Prostate gland (tissue), 2 donors: Measurements from ENCODE around the gene ULK4. TPM values are rescaled to one million over a fixed set of nuclear protein-coding genes. Genes with fewer than 3 reads are reported as not detected.

Experiments used
- DNase-seq: peaks from one replicate; pipeline ENCODE4 v3.0.0-alpha.2; 2019; ENCODE audit warnings: low spot score
- H3K27ac ChIP-seq, 2 donors: fragments of 200-600 bp; sonication (generic); 2 replicates each; pipeline ENCODE4 v1.5.1; 2017 to 2019
- H3K27me3 ChIP-seq: fragments of 200-600 bp; sonication (generic); replicated peaks from 2 replicates; pipeline ENCODE4 v1.5.1; 2019; ENCODE audit not compliant: insufficient read depth
- H3K36me3 ChIP-seq, 2 donors: fragments of 200-600 bp; sonication (generic); 1 replicate in 1 of 2; 2 replicates in 1 of 2; pipeline versions ENCODE4 v1.5.1 to v1.8.1; 2017 to 2019
- H3K4me1 ChIP-seq: fragments of 200-600 bp; sonication (generic); replicated peaks from 2 replicates; pipeline ENCODE4 v1.5.1; 2019
- H3K4me3 ChIP-seq, 2 donors: fragments of 200-600 bp; sonication (generic); 2 replicates each; pipeline ENCODE4 v1.5.1; 2017 to 2019
- H3K9me3 ChIP-seq: fragments of 200-600 bp; sonication (generic); 2 replicates; pipeline ENCODE4 v1.5.1; 2017
- POLR2A ChIP-seq: fragments of 450-650 bp; IDR thresholded peaks from one replicate; pipeline ENCODE4 v1.6.1; 2016; ENCODE audit warnings: antibody characterized with exemption, mild to moderate bottlenecking
- POLR2AphosphoS5 ChIP-seq: sonication (generic); formaldehyde crosslinking; IDR thresholded peaks from one replicate; pipeline ENCODE4 v1.6.1; 2017; ENCODE audit warnings: antibody characterized with exemption
- WGBS: methylation state at CpG from one replicate; pipeline ENCODE4 v1.1.5; 2018; 5-methylcytosine and 5-hydroxymethylcytosine counted together
- intact Hi-C: fragments of 100-400 bp; cut with DNase I; formaldehyde crosslinking; loops from one replicate; pipeline ENCODE4 v1.14.2; 2022
- total RNA-seq, 2 donors: library from RNA; depleted of rRNA; stranded (reverse); fragments of >200 nt; gene quantifications; one replicate each; pipeline ENCODE4 v1.1.0, GENCODE V29; 2016
- TF ChIP-seq, protein P1 (sequence below), 4 experiments: fragments of 200-600 bp in 2 of 4; fragments of 450-650 bp in 2 of 4; sonication (generic) in 2 of 4; IDR thresholded peaks; 1 replicate in 3 of 4; 2 replicates in 1 of 4; pipeline ENCODE4 v1.5.1; 2016 to 2019; ENCODE audit warnings: antibody characterized with exemption in 4 of 4, mild to moderate bottlenecking in 2 of 4, moderate library complexity in 2 of 4

The ULK4 gene
- total RNA-seq, 2 donors from 2014 or later = 23.1 to 33.7 TPM

DNA sequence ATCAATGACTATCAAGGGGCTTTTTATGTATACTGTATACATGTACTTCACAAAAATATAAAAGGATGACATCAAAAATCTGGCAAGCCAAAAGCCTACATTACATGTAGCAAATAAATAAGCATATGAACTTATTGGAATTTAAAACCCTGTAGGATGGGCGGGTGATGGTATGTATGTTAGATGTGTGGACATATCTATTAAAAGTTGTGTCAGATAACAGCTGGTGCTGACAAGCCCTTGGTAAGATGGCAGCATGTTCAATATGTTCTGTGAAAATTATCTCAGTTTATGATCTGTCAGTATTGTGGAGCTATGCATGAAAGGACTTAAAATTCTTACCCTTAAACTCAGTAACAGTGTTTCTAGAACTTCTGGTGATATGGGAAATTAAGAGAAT is 742.5 kb downstream of the ULK4 start:
- WGBS = 90% methylated on average over 1 of the region's 1 CpG
- TF ChIP-seq POLR2AphosphoS5 = no peak
- H3K4me1 ChIP-seq = no peaks in the 10 kb centered on the region

DNA sequence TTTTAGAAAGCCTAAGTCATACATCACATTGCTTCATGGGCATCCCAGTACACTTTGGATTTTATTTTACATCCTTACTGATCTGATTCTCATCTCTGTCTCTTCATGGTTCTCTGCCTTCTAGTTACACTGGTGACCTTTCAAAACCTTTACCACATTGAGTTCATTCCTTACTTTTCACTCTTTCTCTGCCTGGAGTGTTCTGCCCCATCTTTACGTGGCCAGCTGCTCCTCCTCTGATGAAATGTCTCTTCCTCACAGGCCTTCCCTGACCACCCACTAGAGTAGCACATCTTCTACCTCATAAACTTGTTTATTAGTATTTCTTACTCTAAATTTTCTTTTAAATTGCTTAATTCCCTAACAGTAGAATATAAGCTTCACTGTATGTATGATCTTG is 744.9 kb downstream of the ULK4 start:
- Histone ChIP-seq H3K36me3 (no peaks in the 10 kb centered on the region), H3K9me3 (no peaks in the 10 kb centered on the region), H3K27me3 (no peaks in the 10 kb centered on the region), H3K4me3 (no peak overlapping the region), H3K4me1 (no peaks in the 10 kb centered on the region), H3K27ac (no peak overlapping the region)
- TF ChIP-seq POLR2A (no peak), POLR2AphosphoS5 (no peak)
- TF ChIP-seq, protein P1, sequence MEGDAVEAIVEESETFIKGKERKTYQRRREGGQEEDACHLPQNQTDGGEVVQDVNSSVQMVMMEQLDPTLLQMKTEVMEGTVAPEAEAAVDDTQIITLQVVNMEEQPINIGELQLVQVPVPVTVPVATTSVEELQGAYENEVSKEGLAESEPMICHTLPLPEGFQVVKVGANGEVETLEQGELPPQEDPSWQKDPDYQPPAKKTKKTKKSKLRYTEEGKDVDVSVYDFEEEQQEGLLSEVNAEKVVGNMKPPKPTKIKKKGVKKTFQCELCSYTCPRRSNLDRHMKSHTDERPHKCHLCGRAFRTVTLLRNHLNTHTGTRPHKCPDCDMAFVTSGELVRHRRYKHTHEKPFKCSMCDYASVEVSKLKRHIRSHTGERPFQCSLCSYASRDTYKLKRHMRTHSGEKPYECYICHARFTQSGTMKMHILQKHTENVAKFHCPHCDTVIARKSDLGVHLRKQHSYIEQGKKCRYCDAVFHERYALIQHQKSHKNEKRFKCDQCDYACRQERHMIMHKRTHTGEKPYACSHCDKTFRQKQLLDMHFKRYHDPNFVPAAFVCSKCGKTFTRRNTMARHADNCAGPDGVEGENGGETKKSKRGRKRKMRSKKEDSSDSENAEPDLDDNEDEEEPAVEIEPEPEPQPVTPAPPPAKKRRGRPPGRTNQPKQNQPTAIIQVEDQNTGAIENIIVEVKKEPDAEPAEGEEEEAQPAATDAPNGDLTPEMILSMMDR (IDR thresholded peaks at IDR 0.05) = no peak
- DNase-seq = no peak
- 4% methylated on average over 1 of the region's 1 CpG for whole genome bisulfite sequencing
- intact Hi-C loops = no loop called here

More for the DNA sequence above, 742.5 kb downstream of the ULK4 start:
- no peak overlapping the region for H3K27ac ChIP-seq
- no peaks in the 10 kb centered on the region for H3K9me3 ChIP-seq
- no peak overlapping the region for H3K4me3 ChIP-seq
- no peak for DNase-seq
- H3K36me3 ChIP-seq = no peaks in the 10 kb centered on the region
- H3K27me3 ChIP-seq = no peaks in the 10 kb centered on the region
- intact Hi-C loops = no loop called here

DNA sequence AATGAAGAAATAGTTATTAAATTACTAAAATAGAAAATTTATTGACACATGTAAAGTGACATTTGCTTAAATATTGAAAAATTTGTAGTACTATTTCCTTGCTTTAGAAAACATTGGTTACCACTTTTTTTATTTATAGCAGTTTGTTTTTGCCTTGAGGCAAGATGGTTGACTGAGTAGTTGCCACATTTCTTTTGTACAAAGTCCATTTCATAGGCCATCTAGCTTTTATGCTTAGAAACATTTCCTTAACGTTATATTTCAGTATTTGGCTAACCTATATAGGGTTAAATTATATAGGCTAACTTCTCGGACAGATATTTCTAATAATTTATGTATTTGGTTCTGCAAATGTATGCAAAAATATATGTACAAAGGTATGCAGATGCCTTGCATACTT is 745.5 kb downstream of the ULK4 start:
- Histone ChIP-seq H3K36me3 (no peaks in the 10 kb centered on the region), H3K27me3 (no peaks in the 10 kb centered on the region), H3K4me3 (no peak overlapping the region), H3K9me3 (no peaks in the 10 kb centered on the region), H3K27ac (no peak overlapping the region), H3K4me1 (no peaks in the 10 kb centered on the region)
- no peak for DNase-seq
- intact Hi-C loops = no loop called here
- WGBS = 66% methylated on average over 2 of the region's 2 CpGs
- TF ChIP-seq, protein P1 (IDR thresholded peaks at IDR 0.05) = no peak
- TF ChIP-seq POLR2A (no peak), POLR2AphosphoS5 (no peak)

DNA sequence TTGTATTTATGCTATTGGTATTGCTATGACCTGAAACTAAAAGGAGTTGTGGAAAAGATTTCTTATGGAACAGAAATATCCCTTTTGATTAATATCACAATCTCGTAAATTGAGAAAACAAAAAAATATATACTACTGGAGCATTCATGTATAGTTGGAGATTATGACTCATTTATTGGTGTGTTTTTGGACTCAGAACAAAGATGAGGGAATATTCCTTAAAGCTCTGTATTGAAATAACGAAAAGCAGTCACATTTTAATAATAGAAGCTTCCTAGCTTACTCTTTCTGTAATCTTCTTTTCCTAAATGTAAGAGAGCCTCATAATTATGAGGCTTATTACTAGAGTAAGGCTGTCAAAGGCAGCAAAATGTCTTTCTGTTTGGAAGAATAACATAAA is 748.3 kb downstream of the ULK4 start:
- 34% methylated on average over 2 of the region's 2 CpGs for WGBS
- H3K27me3 ChIP-seq = no peaks in the 10 kb centered on the region
- TF ChIP-seq, protein P1 (IDR thresholded peaks at IDR 0.05) = no peak
- TF ChIP-seq POLR2AphosphoS5 (no peak), POLR2A (no peak)
- intact Hi-C loops = no loop called here
- H3K36me3 ChIP-seq = no peaks in the 10 kb centered on the region
- no peak for DNase-seq
- no peaks in the 10 kb centered on the region for H3K4me1 ChIP-seq
- H3K27ac ChIP-seq = no peak overlapping the region
- no peaks in the 10 kb centered on the region for H3K9me3 ChIP-seq
- H3K4me3 ChIP-seq = no peak overlapping the region

DNA sequence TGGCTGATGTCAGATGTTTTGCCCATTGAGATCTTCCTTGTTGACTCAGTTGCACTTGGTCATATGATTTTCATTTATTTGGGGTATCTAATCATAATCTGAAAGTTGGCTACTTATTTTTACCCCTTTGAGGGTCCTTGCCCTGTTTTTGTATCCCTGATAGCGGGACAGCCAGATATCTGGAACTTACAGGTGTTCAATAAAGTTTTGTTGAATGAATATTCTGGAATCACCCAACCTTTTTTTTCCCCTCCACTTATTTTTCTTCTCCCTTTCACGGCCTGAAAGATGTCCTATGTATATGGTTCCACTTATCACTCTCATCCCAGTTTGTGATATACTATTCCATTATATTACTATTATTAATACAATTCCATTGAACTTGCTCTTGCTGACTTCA is 749.8 kb downstream of the ULK4 start:
- 96% methylated on average over 2 of the region's 2 CpGs for WGBS
- intact Hi-C loops = no loop called here

More for the DNA sequence above, 749.8 kb downstream of the ULK4 start:
- H3K4me1 ChIP-seq = peaks cover under 1% of the 10 kb centered on the region
- no peaks in the 10 kb centered on the region for H3K36me3 ChIP-seq
- no peak overlapping the region for H3K4me3 ChIP-seq
- DNase-seq = no peak
- H3K27me3 ChIP-seq = no peaks in the 10 kb centered on the region
- no peaks in the 10 kb centered on the region for H3K9me3 ChIP-seq
- H3K27ac ChIP-seq = no peak overlapping the region
- TF ChIP-seq, protein P1 (IDR thresholded peaks at IDR 0.05) = no peak
- TF ChIP-seq POLR2A = no peak
- TF ChIP-seq POLR2AphosphoS5 = no peak
